Measurements from ENCODE around the gene HAO2. TPM values are rescaled to one million over a fixed set of nuclear protein-coding genes. Genes with fewer than 3 reads are reported as not detected.

Gene HAO2
- total RNA-seq, 2 experiments from 2014 or later: not detected

DNA sequence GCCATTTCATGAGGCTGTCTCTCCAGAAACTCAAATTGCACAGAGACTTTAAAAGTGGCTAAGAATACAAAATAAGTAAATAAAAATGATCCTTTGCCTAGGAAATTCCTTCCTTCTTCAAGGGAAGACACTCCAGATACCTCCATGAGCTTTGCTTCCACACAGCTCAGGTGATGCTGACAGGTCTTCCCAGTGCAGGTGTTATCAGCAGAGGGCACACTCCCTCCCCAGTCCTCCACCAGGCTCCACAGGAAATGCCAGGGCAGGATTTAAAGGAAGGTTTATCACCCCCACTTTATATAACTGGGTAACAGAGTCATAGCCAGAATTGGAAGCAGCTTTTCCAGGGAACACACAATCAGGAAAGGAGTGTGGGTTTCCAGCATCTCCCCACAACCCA, 52.1 kb downstream of the HAO2 start:
- TF ChIP-seq CTCF (conservative IDR thresholded peaks at IDR 0.05; ENCODE audit: low read length) (no peak), EZH2phosphoT487 (IDR thresholded peaks at IDR 0.05; ENCODE audit: borderline replicate concordance, low read depth, low read length) (no peak)
- no peak for DNase-seq (ENCODE audit: low spot score)
- ChIA-PET CTCF (ENCODE audit: unreplicated experiment) (no interaction called here), POLR2A (no interaction called here)
- H3K27ac ChIP-seq (ENCODE audit: low read depth, low read length, poor library complexity, severe bottlenecking): no peak overlapping the region
- H3K4me1 ChIP-seq (ENCODE audit: insufficient read depth, low read length, poor library complexity, severe bottlenecking): no peaks in the 10 kb centered on the region
- intact Hi-C loops (cut with micrococcal nuclease; ENCODE audit: unreplicated experiment): no loop called here
- H4K20me1 ChIP-seq (ENCODE audit: insufficient read depth, low read length): no peaks in the 10 kb centered on the region
- no peak overlapping the region for H3K4me2 ChIP-seq (ENCODE audit: low read length)
- no peaks in the 10 kb centered on the region for H3K79me2 ChIP-seq (ENCODE audit: insufficient read depth, low read depth, low read length)
- no peak overlapping the region for H2AFZ ChIP-seq (ENCODE audit: low read length)
- no peaks in the 10 kb centered on the region for H3K9me2 ChIP-seq (ENCODE audit: insufficient read depth, low read length)
- H3K36me3 ChIP-seq (ENCODE audit: insufficient read depth, low read length): no peaks in the 10 kb centered on the region
- H3K4me3 ChIP-seq (ENCODE audit: low read depth, low read length, poor library complexity, severe bottlenecking): no peak overlapping the region
- no peaks in the 10 kb centered on the region for H3K9me3 ChIP-seq (ENCODE audit: low read length)
- BruUV-seq (replicated peaks): no TSS peak

DNA sequence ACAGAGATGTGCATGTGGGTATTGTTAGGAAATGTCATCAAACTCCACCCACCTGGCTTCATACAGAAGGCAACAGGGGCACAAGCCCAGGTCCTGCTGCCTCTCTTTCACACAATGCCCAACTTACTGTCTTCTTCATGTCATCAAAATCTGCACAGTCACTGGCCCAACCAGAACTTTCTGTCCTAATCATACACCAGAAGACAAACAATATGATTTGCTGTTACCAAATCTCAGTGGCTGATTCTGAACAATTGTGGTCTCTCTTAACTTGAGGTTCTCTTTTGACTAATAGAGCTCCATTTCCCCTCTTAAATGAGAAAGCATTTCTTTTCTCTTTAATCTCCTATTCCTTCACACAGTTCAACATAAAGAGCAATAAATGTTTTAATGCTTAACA, 54.0 kb downstream of the HAO2 start:
- Histone ChIP-seq H3K4me3 (ENCODE audit: low read depth, low read length, poor library complexity, severe bottlenecking) (no peak overlapping the region), H2AFZ (ENCODE audit: low read length) (no peak overlapping the region), H3K9me2 (ENCODE audit: insufficient read depth, low read length) (no peaks in the 10 kb centered on the region), H3K36me3 (ENCODE audit: insufficient read depth, low read length) (no peaks in the 10 kb centered on the region), H3K79me2 (ENCODE audit: insufficient read depth, low read depth, low read length) (no peaks in the 10 kb centered on the region), H3K27ac (ENCODE audit: low read depth, low read length, poor library complexity, severe bottlenecking) (no peak overlapping the region), H4K20me1 (ENCODE audit: insufficient read depth, low read length) (no peaks in the 10 kb centered on the region), H3K4me2 (ENCODE audit: low read length) (no peak overlapping the region), H3K4me1 (ENCODE audit: insufficient read depth, low read length, poor library complexity, severe bottlenecking) (no peaks in the 10 kb centered on the region), H3K9me3 (ENCODE audit: low read length) (no peaks in the 10 kb centered on the region)
- POLR2A ChIA-PET: interaction anchor here (0.5 to 1.5 kb wide), 2 partner anchors 9 to 19 kb away, joined by 3 read pairs; no protein-coding TSS in a partner anchor
- intact Hi-C loops (cut with micrococcal nuclease; ENCODE audit: unreplicated experiment): no loop called here
- no peak for TF ChIP-seq CTCF (conservative IDR thresholded peaks at IDR 0.05; ENCODE audit: low read length)
- TF ChIP-seq EZH2phosphoT487 (IDR thresholded peaks at IDR 0.05; ENCODE audit: borderline replicate concordance, low read depth, low read length): no peak
- no TSS peak for BruUV-seq (replicated peaks)
- CTCF ChIA-PET (ENCODE audit: unreplicated experiment): no interaction called here
- DNase-seq (ENCODE audit: low spot score): no peak

- intact Hi-C loops (cut with micrococcal nuclease; ENCODE audit: unreplicated experiment): no loop called here
- ChIA-PET CTCF (ENCODE audit: unreplicated experiment) (no interaction called here), POLR2A (no interaction called here)
- H3K4me3 ChIP-seq (ENCODE audit: low read depth, low read length, poor library complexity, severe bottlenecking): no peak overlapping the region
- no peak for DNase-seq (ENCODE audit: low spot score)
- H3K36me3 ChIP-seq (ENCODE audit: insufficient read depth, low read length): no peaks in the 10 kb centered on the region
- no peak overlapping the region for H3K4me2 ChIP-seq (ENCODE audit: low read length)
- BruUV-seq (replicated peaks): no TSS peak
- TF ChIP-seq EZH2phosphoT487 (IDR thresholded peaks at IDR 0.05; ENCODE audit: borderline replicate concordance, low read depth, low read length) (no peak), CTCF (conservative IDR thresholded peaks at IDR 0.05; ENCODE audit: low read length) (no peak)
- no peak overlapping the region for H3K27ac ChIP-seq (ENCODE audit: low read depth, low read length, poor library complexity, severe bottlenecking)
- H3K4me1 ChIP-seq (ENCODE audit: insufficient read depth, low read length, poor library complexity, severe bottlenecking): no peaks in the 10 kb centered on the region
- no peaks in the 10 kb centered on the region for H3K79me2 ChIP-seq (ENCODE audit: insufficient read depth, low read depth, low read length)
- no peaks in the 10 kb centered on the region for H3K9me3 ChIP-seq (ENCODE audit: low read length)
- H4K20me1 ChIP-seq (ENCODE audit: insufficient read depth, low read length): no peaks in the 10 kb centered on the region
- no peak overlapping the region for H2AFZ ChIP-seq (ENCODE audit: low read length)
- no peaks in the 10 kb centered on the region for H3K9me2 ChIP-seq (ENCODE audit: insufficient read depth, low read length)
Observed at GRCh38 chr1:119428991-119429390, 60.4 kb downstream of the HAO2 start.
